D341Med (cell line): ENCODE data around the gene PXYLP1.
"Not testable (repeated sequence)": the region's sequence is repeated elsewhere in the genome, so short reads cannot be mapped to it uniquely, and the experiment has no call there.

Source experiments
- DNase-seq: peaks from one replicate; pipeline ENCODE4 v3.0.0; 2012; ENCODE audit warnings: low spot score

Gene PXYLP1

GRCh38 chr3:141231101-141231951 is at the start of gene PXYLP1:
Gene PXYLP1 (plus strand): TSS chr3:141231825. CDS start chr3:141260176, 28,351 bp downstream.
- DNase-seq = peak; percentile 97

GRCh38 chr3:141183606-141184005 is 48.0 kb upstream of the PXYLP1 start:
- no peak for DNase-seq

GRCh38 chr3:141184430-141184829 is 47.2 kb upstream of the PXYLP1 start:
- no peak for DNase-seq

GRCh38 chr3:141191097-141191749 is 40.4 kb upstream of the PXYLP1 start:
- no peak for DNase-seq

GRCh38 chr3:141192345-141192744 is 39.3 kb upstream of the PXYLP1 start:
- peak; percentile 90 for DNase-seq

- no peak for DNase-seq
Observed at GRCh38 chr3:141193066-141193830, 38.4 kb upstream of the PXYLP1 start.

GRCh38 chr3:141201122-141201521 is 30.5 kb upstream of the PXYLP1 start:
- no peak for DNase-seq

- no peak for DNase-seq
Observed at GRCh38 chr3:141202682-141203081, 28.9 kb upstream of the PXYLP1 start.

GRCh38 chr3:141203866-141204265 is 27.8 kb upstream of the PXYLP1 start:
- no peak for DNase-seq

GRCh38 chr3:141204343-141204742 is 27.3 kb upstream of the PXYLP1 start:
- DNase-seq = no peak

GRCh38 chr3:141211306-141211705 is 20.3 kb upstream of the PXYLP1 start:
- not testable (repeated sequence) for DNase-seq

- no peak for DNase-seq
Observed at GRCh38 chr3:141212101-141212500, 19.5 kb upstream of the PXYLP1 start.

GRCh38 chr3:141212555-141212954 is 19.1 kb upstream of the PXYLP1 start:
- DNase-seq = no peak

- DNase-seq = no peak
Observed at GRCh38 chr3:141216975-141217374, 14.7 kb upstream of the PXYLP1 start.

GRCh38 chr3:141217389-141217788 is 14.2 kb upstream of the PXYLP1 start:
- DNase-seq = no peak

GRCh38 chr3:141218162-141218835 is 13.3 kb upstream of the PXYLP1 start:
- DNase-seq = no peak

GRCh38 chr3:141218926-141219325 is 12.7 kb upstream of the PXYLP1 start:
- no peak for DNase-seq

- DNase-seq = no peak
Observed at GRCh38 chr3:141223673-141224166, 7.9 kb upstream of the PXYLP1 start.

GRCh38 chr3:141225939-141226338 is 5.7 kb upstream of the PXYLP1 start:
- no peak for DNase-seq

GRCh38 chr3:141227216-141227615 is 4.4 kb upstream of the PXYLP1 start:
- no peak for DNase-seq

- DNase-seq = no peak
Observed at GRCh38 chr3:141227752-141228151, 3.9 kb upstream of the PXYLP1 start.

- DNase-seq = no peak
Observed at GRCh38 chr3:141228395-141228794, 3.2 kb upstream of the PXYLP1 start.
